Ovary (tissue), 3 donors: ENCODE measurements around the gene ETNK2.

Source experiments
- POLR2A ChIP-seq: fragments of 450-650 bp; IDR thresholded peaks from one replicate; pipeline ENCODE4 v1.6.1; 2017; ENCODE audit warnings: antibody characterized with exemption, mild to moderate bottlenecking, moderate library complexity
- TF ChIP-seq, protein P1 (sequence below), 3 donors: fragments of 450-650 bp in 2 of 3; fragments of 200-600 bp in 1 of 3; IDR thresholded peaks; one replicate each; pipeline versions ENCODE4 v1.5.1 to v1.8.0; 2016 to 2022; ENCODE audit warnings: antibody characterized with exemption in 3 of 3, mild to moderate bottlenecking in 1 of 3
- donor health status: DM: no; HTN: no; CAD: no.

DNA sequence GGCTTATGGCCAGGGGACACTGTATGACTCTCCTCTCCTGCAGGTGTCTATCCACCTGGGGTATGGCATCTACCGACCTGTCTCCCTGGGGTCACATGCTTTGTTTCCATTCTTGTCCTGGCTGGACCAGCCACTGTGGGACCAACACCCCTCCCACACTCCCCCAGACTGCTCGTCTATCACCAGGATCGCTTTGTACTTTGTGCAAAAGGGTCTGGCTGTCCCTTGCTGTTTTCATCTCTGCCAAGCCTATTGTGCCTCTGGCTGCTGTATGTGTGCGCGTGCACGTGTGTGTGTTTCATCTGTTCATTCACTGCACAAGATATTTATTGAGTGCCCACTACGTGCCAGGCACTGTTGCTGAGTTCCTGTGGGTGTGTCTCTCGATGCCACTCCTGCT lies 25.5 kb downstream of the ETNK2 start:
- TF ChIP-seq, protein P1, sequence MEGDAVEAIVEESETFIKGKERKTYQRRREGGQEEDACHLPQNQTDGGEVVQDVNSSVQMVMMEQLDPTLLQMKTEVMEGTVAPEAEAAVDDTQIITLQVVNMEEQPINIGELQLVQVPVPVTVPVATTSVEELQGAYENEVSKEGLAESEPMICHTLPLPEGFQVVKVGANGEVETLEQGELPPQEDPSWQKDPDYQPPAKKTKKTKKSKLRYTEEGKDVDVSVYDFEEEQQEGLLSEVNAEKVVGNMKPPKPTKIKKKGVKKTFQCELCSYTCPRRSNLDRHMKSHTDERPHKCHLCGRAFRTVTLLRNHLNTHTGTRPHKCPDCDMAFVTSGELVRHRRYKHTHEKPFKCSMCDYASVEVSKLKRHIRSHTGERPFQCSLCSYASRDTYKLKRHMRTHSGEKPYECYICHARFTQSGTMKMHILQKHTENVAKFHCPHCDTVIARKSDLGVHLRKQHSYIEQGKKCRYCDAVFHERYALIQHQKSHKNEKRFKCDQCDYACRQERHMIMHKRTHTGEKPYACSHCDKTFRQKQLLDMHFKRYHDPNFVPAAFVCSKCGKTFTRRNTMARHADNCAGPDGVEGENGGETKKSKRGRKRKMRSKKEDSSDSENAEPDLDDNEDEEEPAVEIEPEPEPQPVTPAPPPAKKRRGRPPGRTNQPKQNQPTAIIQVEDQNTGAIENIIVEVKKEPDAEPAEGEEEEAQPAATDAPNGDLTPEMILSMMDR (IDR thresholded peaks at IDR 0.05), result no peak
- TF ChIP-seq POLR2A, result no peak
